Peyer's patch (tissue), 4 donors: ENCODE measurements around the gene CRKL.

Source experiments
- CTCF ChIP-seq, 6 experiments: fragments of 450-650 bp in 4 of 6; fragments of 200-600 bp in 2 of 6; sonication (generic) in 1 of 6; IDR thresholded peaks; one replicate each; pipeline ENCODE4 v1.5.1; 2017 to 2019; ENCODE audit warnings: antibody characterized with exemption in 6 of 6, mild to moderate bottlenecking in 3 of 6, moderate library complexity in 1 of 6
- POLR2A ChIP-seq, 2 donors: fragments of 450-650 bp; IDR thresholded peaks; one replicate each; pipeline ENCODE4 v1.5.1; 2017; ENCODE audit warnings: antibody characterized with exemption in 2 of 2, mild to moderate bottlenecking in 2 of 2, moderate library complexity in 2 of 2

GRCh38 chr22:20899827-20900423 lies 17.3 kb upstream of the CRKL start:
- TF ChIP-seq CTCF (IDR thresholded peaks at IDR 0.05) (no peak), POLR2A (IDR thresholded peaks at IDR 0.05) (no peak)
